HG02981 (cell line): ENCODE results near the gene GLTPD2.
A peak's percentile ranks its signal among the peaks of the same experiment; 100 is the strongest.
"Not testable (repeated sequence)": the region's sequence is repeated elsewhere in the genome, so short reads cannot be mapped to it uniquely, and the experiment has no call there.

ENCODE experiments used
- ATAC-seq: cut with Tn5 transposase; IDR thresholded peaks from one replicate; pipeline ENCODE4 v1.9.1; 2021; ENCODE audit warnings: mild to moderate bottlenecking, moderate library complexity; ENCODE audit not compliant: unreplicated experiment

GLTPD2 gene

GRCh38 chr17:4806777-4807604, 18.2 kb downstream of the GLTPD2 start, which contains the start of gene PLD2:
PLD2 (plus strand) TSS chr17:4807152; CDS start chr17:4807773, 621 bp downstream.
- ATAC-seq: peak; percentile 86

GRCh38 chr17:4807605-4808377, 19.0 kb downstream of the GLTPD2 start:
- ATAC-seq: no peak

- ATAC-seq: no peak
Measured at GRCh38 chr17:4808378-4808767, 19.6 kb downstream of the GLTPD2 start.

- ATAC-seq: no peak
Measured at GRCh38 chr17:4810696-4811290, 22.0 kb downstream of the GLTPD2 start.

- ATAC-seq: no peak
Measured at GRCh38 chr17:4811471-4811870, 22.7 kb downstream of the GLTPD2 start.

GRCh38 chr17:4812690-4813089, 23.9 kb downstream of the GLTPD2 start:
- ATAC-seq: no peak

- ATAC-seq: no peak
Measured at GRCh38 chr17:4815043-4815675, 26.4 kb downstream of the GLTPD2 start.

- ATAC-seq: no peak
Measured at GRCh38 chr17:4816826-4817225, 28.1 kb downstream of the GLTPD2 start.

GRCh38 chr17:4818276-4818675, 29.5 kb downstream of the GLTPD2 start:
- ATAC-seq: no peak

- ATAC-seq: no peak
Measured at GRCh38 chr17:4822835-4823234, 34.1 kb downstream of the GLTPD2 start.

- no peak for ATAC-seq
Measured at GRCh38 chr17:4823373-4824089, 34.8 kb downstream of the GLTPD2 start.

- ATAC-seq: no peak
Measured at GRCh38 chr17:4827399-4827798, 38.6 kb downstream of the GLTPD2 start.

- not testable (repeated sequence) for ATAC-seq
Measured at GRCh38 chr17:4832829-4833177, 44.0 kb downstream of the GLTPD2 start.

GRCh38 chr17:4833178-4833940, 44.6 kb downstream of the GLTPD2 start, which contains the start of gene MINK1:
MINK1 (plus strand) TSS chr17:4833340; CDS start chr17:4833584, 244 bp downstream.
- peak; percentile 89 for ATAC-seq

GRCh38 chr17:4833941-4834680, 45.3 kb downstream of the GLTPD2 start:
- no peak for ATAC-seq

GRCh38 chr17:4834681-4835020, 45.9 kb downstream of the GLTPD2 start:
- no peak for ATAC-seq

GRCh38 chr17:4836221-4836620, 47.5 kb downstream of the GLTPD2 start:
- no peak for ATAC-seq

- ATAC-seq: no peak
Measured at GRCh38 chr17:4837471-4838308, 48.9 kb downstream of the GLTPD2 start.
